ENCODE data around the gene RNF26. TPM values are rescaled to one million over a fixed set of nuclear protein-coding genes. Genes with fewer than 3 reads are reported as not detected.
A peak's percentile ranks its signal among the peaks of the same experiment; 100 is the strongest.

The RNF26 gene
- total and polyA plus RNA-seq, 2 of the 13 experiments (the other 11 are each of a cell fraction or from before 2014, with no cell fraction given) = 11.9 to 26.3 TPM

GRCh38 chr11:119376197-119376847, 42.0 kb downstream of the RNF26 start (continued):
- TF ChIP-seq SMAD9 (CRISPR knock-in tag; IDR thresholded peaks at IDR 0.05) (no peak), NFE2 (CRISPR knock-in tag; IDR thresholded peaks at IDR 0.05) (no peak), JDP2 (CRISPR knock-in tag; IDR thresholded peaks at IDR 0.05; ENCODE audit: borderline replicate concordance) (no peak; the same call in 1 of the 2 replicates), CREBL2 (CRISPR knock-in tag; IDR thresholded peaks at IDR 0.05; ENCODE audit: borderline replicate concordance) (no peak), ZNF33A (CRISPR knock-in tag; IDR thresholded peaks at IDR 0.05; ENCODE audit: borderline replicate concordance) (no peak), ZBTB20 (CRISPR knock-in tag; IDR thresholded peaks at IDR 0.05; ENCODE audit: borderline replicate concordance, low read depth) (no peak), ETV5 (CRISPR knock-in tag; IDR thresholded peaks at IDR 0.05; ENCODE audit: borderline replicate concordance) (no peak), MIXL1 (CRISPR knock-in tag; IDR thresholded peaks at IDR 0.05) (no peak), NFE2L2 (IDR thresholded peaks at IDR 0.05; ENCODE audit: low read length) (no peak), TMF1 (CRISPR knock-in tag; IDR thresholded peaks at IDR 0.05; ENCODE audit: low read depth) (no peak), CERS6 (CRISPR knock-in tag; IDR thresholded peaks at IDR 0.05) (no peak), ZFP82 (CRISPR knock-in tag; IDR thresholded peaks at IDR 0.05; ENCODE audit: borderline replicate concordance) (0 out of 2 replicates have a peak, but pooled peaks have one; percentile 43), ZBTB7A (CRISPR knock-in tag; IDR thresholded peaks at IDR 0.05) (peak; percentile 50; the same call in 1 of the 2 replicates), ZNF335 (CRISPR knock-in tag; IDR thresholded peaks at IDR 0.05) (0 out of 2 replicates have a peak, but pooled peaks have one; percentile 31), CBFB (CRISPR knock-in tag; IDR thresholded peaks at IDR 0.05) (no peak; the same call in 1 of the 2 replicates), HOXA7 (CRISPR knock-in tag; IDR thresholded peaks at IDR 0.05) (no peak), SOX13 (IDR thresholded peaks at IDR 0.05) (no peak), SOX13 (CRISPR knock-in tag; conservative IDR thresholded peaks at IDR 0.05 in 1 of 2, IDR thresholded peaks at IDR 0.05 in 1 of 2) (peak in 1 of 2 experiments; percentile 74; a peak in 2 of 4 replicates), SMAD3 (CRISPR knock-in tag; IDR thresholded peaks at IDR 0.05) (peak; percentile 86), RAD51 (IDR thresholded peaks at IDR 0.05; ENCODE audit: borderline replicate concordance) (no peak), ZNF629 (CRISPR knock-in tag; conservative IDR thresholded peaks at IDR 0.05) (no peak), TFDP1 (CRISPR knock-in tag; IDR thresholded peaks at IDR 0.05; ENCODE audit: borderline replicate concordance) (no peak; the same call in 1 of the 2 replicates), ZSCAN30 (CRISPR knock-in tag; IDR thresholded peaks at IDR 0.05) (no peak), FOSL1 (CRISPR knock-in tag; IDR thresholded peaks at IDR 0.05; ENCODE audit: borderline replicate concordance) (no peak), RFXANK (CRISPR knock-in tag; IDR thresholded peaks at IDR 0.05) (no peak), POLR2AphosphoS5 (IDR thresholded peaks at IDR 0.05; ENCODE audit: low read depth, low read length) (no peak), BRD4 (CRISPR knock-in tag; IDR thresholded peaks at IDR 0.05) (no peak), LBX2 (CRISPR knock-in tag; IDR thresholded peaks at IDR 0.05; ENCODE audit: borderline replicate concordance) (no peak), ZFAT (CRISPR knock-in tag; conservative IDR thresholded peaks at IDR 0.05) (no peak), SPEN (CRISPR knock-in tag; IDR thresholded peaks at IDR 0.05; ENCODE audit: low read depth) (no peak), MAF1 (CRISPR knock-in tag; IDR thresholded peaks at IDR 0.05; ENCODE audit: borderline replicate concordance) (peak; percentile 66; the same call in 1 of the 2 replicates), REPIN1 (CRISPR knock-in tag; IDR thresholded peaks at IDR 0.05; ENCODE audit: borderline replicate concordance, low read depth) (no peak)
